Osteoblast (primary cell): ENCODE data around the gene TRMT112. TPM values are rescaled to one million over a fixed set of nuclear protein-coding genes. Genes with fewer than 3 reads are reported as not detected.

Experiments used
- DNase-seq: peaks from one replicate; pipeline ENCODE4 v3.0.0; 2011; ENCODE audit warnings: low spot score, mixed read lengths; ENCODE audit not compliant: insufficient read length; ENCODE audit errors: missing footprints
- H2AFZ ChIP-seq: 2 replicates; pipeline ENCODE4 v1.6.0; 2011; ENCODE audit warnings: mild to moderate bottlenecking, low read length
- H3K27ac ChIP-seq: 2 replicates; pipeline ENCODE4 v1.5.1; 2011; ENCODE audit warnings: mild to moderate bottlenecking, low read depth, low read length, moderate library complexity
- H3K27me3 ChIP-seq: 2 replicates; pipeline ENCODE4 v1.6.0; 2012; ENCODE audit warnings: mild to moderate bottlenecking, control low read depth, inconsistent platforms, low read length, moderate library complexity; ENCODE audit not compliant: insufficient read depth
- H3K36me3 ChIP-seq: 2 replicates; pipeline ENCODE4 v1.5.1; 2011; ENCODE audit warnings: mild to moderate bottlenecking, low read length, control low read depth, moderate library complexity; ENCODE audit not compliant: insufficient read depth
- H3K4me1 ChIP-seq: 2 replicates; pipeline ENCODE4 v1.5.1; 2011; ENCODE audit warnings: mild to moderate bottlenecking, low read length, control low read depth, moderate library complexity; ENCODE audit not compliant: insufficient read depth
- H3K4me2 ChIP-seq: 2 replicates; pipeline ENCODE4 v1.6.0; 2011; ENCODE audit warnings: mild to moderate bottlenecking, low read length; ENCODE audit not compliant: insufficient read depth
- H3K4me3 ChIP-seq: fragments of 200-600 bp; sonication (generic); 3 replicates; pipeline ENCODE4 v1.5.1; 2012; ENCODE audit warnings: mild to moderate bottlenecking, low read length, inconsistent platforms; ENCODE audit not compliant: insufficient read depth
- H3K79me2 ChIP-seq: 2 replicates; pipeline ENCODE4 v1.6.0; 2012; ENCODE audit warnings: mild to moderate bottlenecking, low read length, control low read depth, inconsistent platforms; ENCODE audit not compliant: insufficient read depth
- H3K9me3 ChIP-seq: 2 replicates; pipeline ENCODE4 v1.5.1; 2011; ENCODE audit warnings: low read depth, low read length, control low read depth
- H4K20me1 ChIP-seq: 2 replicates; pipeline ENCODE4 v1.6.0; 2012; ENCODE audit warnings: mild to moderate bottlenecking, low read length, control low read depth; ENCODE audit not compliant: insufficient read depth
- CTCF ChIP-seq: IDR thresholded peaks from 2 replicates; pipeline ENCODE4 v1.5.1; 2011; ENCODE audit warnings: mild to moderate bottlenecking, low read depth, low read length, moderate library complexity; ENCODE audit errors: extremely low read depth
- total RNA-seq: library from RNA; depleted of rRNA; stranded (reverse); fragments of >200 nt; gene quantifications from 2 replicates; pipeline ENCODE4 v1.2.3, GENCODE V29; 2012

Gene TRMT112
- total RNA-seq, 1 donor: 123 TPM

- TF ChIP-seq CTCF: no peak
- DNase-seq: peak; percentile 62
Measured at GRCh38 chr11:64321533-64321932, 4.2 kb upstream of the TRMT112 start.

DNA sequence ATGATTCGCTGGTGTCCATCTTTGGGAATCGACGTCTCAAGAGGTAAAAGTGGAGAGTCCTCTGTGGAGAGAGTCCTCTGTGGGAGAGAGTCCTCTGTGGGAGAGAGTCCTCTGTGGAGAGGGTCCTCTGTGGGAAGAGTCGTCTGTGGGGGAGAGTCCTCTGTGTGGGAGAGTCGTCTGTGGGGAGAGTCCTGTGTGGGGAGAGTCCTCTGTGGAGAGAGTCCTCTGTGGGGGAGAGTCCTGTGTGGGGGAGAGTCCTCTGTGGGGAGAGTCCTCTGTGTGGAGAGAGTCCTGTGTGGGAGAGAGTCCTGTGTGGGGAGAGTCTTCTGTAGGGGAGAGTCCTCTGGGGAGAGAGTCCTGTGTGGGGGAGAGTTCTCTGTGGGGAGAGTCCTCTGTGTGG is 3.7 kb upstream of the TRMT112 start:
- H3K4me2 ChIP-seq: no peak overlapping the region
- H3K4me1 ChIP-seq: peaks cover 11% of the 10 kb centered on the region
- H3K27me3 ChIP-seq: no peaks in the 10 kb centered on the region
- no peak overlapping the region for H3K4me3 ChIP-seq
- peaks cover 25% of the 10 kb centered on the region for H3K79me2 ChIP-seq
- peaks cover 7% of the 10 kb centered on the region for H4K20me1 ChIP-seq
- no peaks in the 10 kb centered on the region for H3K9me3 ChIP-seq
- no peak overlapping the region for H2AFZ ChIP-seq
- no peak overlapping the region for H3K27ac ChIP-seq
- no peak for TF ChIP-seq CTCF
- H3K36me3 ChIP-seq: peaks cover 21% of the 10 kb centered on the region
- DNase-seq: peak; percentile 22

More at GRCh38 chr11:64321533-64321932, 4.2 kb upstream of the TRMT112 start:
- Histone ChIP-seq H3K36me3 (peaks cover 17% of the 10 kb centered on the region), H3K4me2 (no peak overlapping the region), H3K4me1 (peaks cover 11% of the 10 kb centered on the region), H3K4me3 (no peak overlapping the region), H3K9me3 (no peaks in the 10 kb centered on the region), H3K27ac (no peak overlapping the region), H4K20me1 (peaks cover 7% of the 10 kb centered on the region), H3K27me3 (no peaks in the 10 kb centered on the region), H2AFZ (no peak overlapping the region), H3K79me2 (peaks cover 22% of the 10 kb centered on the region)

DNA sequence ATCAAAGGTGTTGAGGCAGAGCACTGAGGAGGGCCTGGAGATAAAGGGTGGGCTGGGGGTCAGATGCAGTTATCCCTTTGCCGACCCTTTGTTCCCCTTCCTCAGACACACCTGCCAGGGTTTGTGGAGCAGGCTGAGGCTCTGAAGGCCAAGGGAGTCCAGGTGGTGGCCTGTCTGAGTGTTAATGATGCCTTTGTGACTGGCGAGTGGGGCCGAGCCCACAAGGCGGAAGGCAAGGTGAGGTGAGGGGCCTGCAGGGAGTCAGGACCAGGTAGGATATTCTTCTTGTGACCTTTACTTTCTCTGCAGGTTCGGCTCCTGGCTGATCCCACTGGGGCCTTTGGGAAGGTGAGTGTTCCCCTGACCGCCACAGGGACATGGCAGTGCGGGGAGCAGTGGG is 3.2 kb upstream of the TRMT112 start:
- peaks cover 11% of the 10 kb centered on the region for H3K4me1 ChIP-seq
- no peak overlapping the region for H3K4me3 ChIP-seq
- H3K9me3 ChIP-seq: no peaks in the 10 kb centered on the region
- no peak for TF ChIP-seq CTCF
- no peak overlapping the region for H3K27ac ChIP-seq
- H3K79me2 ChIP-seq: peaks cover 26% of the 10 kb centered on the region
- H3K4me2 ChIP-seq: no peak overlapping the region
- no peak overlapping the region for H2AFZ ChIP-seq
- H4K20me1 ChIP-seq: peaks cover 7% of the 10 kb centered on the region
- H3K27me3 ChIP-seq: no peaks in the 10 kb centered on the region
- H3K36me3 ChIP-seq: peaks cover 22% of the 10 kb centered on the region
- DNase-seq: peak; percentile 67

GRCh38 chr11:64318766-64319761 is 1.7 kb upstream of the TRMT112 start:
- Histone ChIP-seq H4K20me1 (peaks cover 7% of the 10 kb centered on the region), H3K79me2 (peaks cover 26% of the 10 kb centered on the region), H3K4me2 (peak overlapping the region; percentile 92), H2AFZ (peak overlapping the region; percentile 67), H3K36me3 (peaks cover 30% of the 10 kb centered on the region), H3K4me1 (peaks cover 11% of the 10 kb centered on the region), H3K27me3 (no peaks in the 10 kb centered on the region), H3K4me3 (peak overlapping the region; percentile 99), H3K27ac (peak overlapping the region; percentile 51), H3K9me3 (no peaks in the 10 kb centered on the region)
- DNase-seq: peak; percentile 75
- no peak for TF ChIP-seq CTCF
